ENCODE data around the gene PDRG1. TPM values are rescaled to one million over a fixed set of nuclear protein-coding genes. Genes with fewer than 3 reads are reported as not detected.

PDRG1 gene
- polyA plus RNA-seq, 1 of the 3 experiments (the other 2 are of a cell fraction) = 18.9 TPM

DNA sequence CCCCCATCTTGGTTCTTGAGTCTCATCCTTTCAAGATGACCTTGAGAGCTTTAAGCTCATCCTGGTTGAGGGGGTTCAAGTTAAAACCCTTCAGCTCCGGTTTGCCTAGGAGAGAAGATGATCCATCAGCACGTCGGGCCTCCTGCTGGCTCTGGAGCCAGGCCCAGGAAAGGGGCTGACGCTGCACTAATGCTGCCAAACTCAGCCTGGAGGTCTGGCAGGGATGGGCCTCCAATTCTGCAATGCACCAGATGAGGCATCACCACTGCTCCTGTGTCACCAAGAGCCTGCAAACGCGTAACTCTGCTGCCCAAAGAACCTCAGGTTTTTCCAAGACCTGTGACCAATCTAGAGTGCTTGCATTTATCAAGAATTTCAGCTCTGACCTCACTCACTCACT lies 6.1 kb downstream of the PDRG1 start:
- TF ChIP-seq FOSL2 (IDR thresholded peaks at IDR 0.05; ENCODE audit: borderline replicate concordance, low read depth) (no peak), ELF1 (IDR thresholded peaks at IDR 0.05) (no peak), GABPA (IDR thresholded peaks at IDR 0.05; ENCODE audit: low read depth) (no peak), MAX (IDR thresholded peaks at IDR 0.05; ENCODE audit: low read depth) (no peak), POLR2AphosphoS5 (IDR thresholded peaks at IDR 0.05; ENCODE audit: low read depth, low read length) (no peak), GATA2 (CRISPR knock-in tag; IDR thresholded peaks at IDR 0.05) (no peak), FOXJ3 (CRISPR knock-in tag; IDR thresholded peaks at IDR 0.05) (no peak), EZH2phosphoT487 (IDR thresholded peaks at IDR 0.05; ENCODE audit: borderline replicate concordance, low read depth) (no peak), JUND (IDR thresholded peaks at IDR 0.05) (no peak), RXRA (IDR thresholded peaks at IDR 0.05; ENCODE audit: borderline replicate concordance, low read depth) (no peak), NFIC (IDR thresholded peaks at IDR 0.05; ENCODE audit: borderline replicate concordance) (no peak), CTCF (IDR thresholded peaks at IDR 0.05) (no peak), RAD21 (IDR thresholded peaks at IDR 0.05; ENCODE audit: low read length) (no peak), RFX5 (IDR thresholded peaks at IDR 0.05; ENCODE audit: low read length) (no peak), CHD2 (IDR thresholded peaks at IDR 0.05; ENCODE audit: low read length, partially characterized antibody) (no peak)
- TF ChIP-seq, protein P1, sequence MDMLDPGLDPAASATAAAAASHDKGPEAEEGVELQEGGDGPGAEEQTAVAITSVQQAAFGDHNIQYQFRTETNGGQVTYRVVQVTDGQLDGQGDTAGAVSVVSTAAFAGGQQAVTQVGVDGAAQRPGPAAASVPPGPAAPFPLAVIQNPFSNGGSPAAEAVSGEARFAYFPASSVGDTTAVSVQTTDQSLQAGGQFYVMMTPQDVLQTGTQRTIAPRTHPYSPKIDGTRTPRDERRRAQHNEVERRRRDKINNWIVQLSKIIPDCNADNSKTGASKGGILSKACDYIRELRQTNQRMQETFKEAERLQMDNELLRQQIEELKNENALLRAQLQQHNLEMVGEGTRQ (IDR thresholded peaks at IDR 0.05; ENCODE audit: borderline replicate concordance, low read depth, low read length) = no peak
- TF ChIP-seq, protein P2, sequence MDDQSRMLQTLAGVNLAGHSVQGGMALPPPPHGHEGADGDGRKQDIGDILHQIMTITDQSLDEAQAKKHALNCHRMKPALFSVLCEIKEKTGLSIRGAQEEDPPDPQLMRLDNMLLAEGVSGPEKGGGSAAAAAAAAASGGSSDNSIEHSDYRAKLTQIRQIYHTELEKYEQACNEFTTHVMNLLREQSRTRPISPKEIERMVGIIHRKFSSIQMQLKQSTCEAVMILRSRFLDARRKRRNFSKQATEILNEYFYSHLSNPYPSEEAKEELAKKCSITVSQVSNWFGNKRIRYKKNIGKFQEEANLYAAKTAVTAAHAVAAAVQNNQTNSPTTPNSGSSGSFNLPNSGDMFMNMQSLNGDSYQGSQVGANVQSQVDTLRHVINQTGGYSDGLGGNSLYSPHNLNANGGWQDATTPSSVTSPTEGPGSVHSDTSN (IDR thresholded peaks at IDR 0.05) = no peak
- TF ChIP-seq, protein P3, sequence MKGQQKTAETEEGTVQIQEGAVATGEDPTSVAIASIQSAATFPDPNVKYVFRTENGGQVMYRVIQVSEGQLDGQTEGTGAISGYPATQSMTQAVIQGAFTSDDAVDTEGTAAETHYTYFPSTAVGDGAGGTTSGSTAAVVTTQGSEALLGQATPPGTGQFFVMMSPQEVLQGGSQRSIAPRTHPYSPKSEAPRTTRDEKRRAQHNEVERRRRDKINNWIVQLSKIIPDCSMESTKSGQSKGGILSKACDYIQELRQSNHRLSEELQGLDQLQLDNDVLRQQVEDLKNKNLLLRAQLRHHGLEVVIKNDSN (IDR thresholded peaks at IDR 0.05; ENCODE audit: borderline replicate concordance, low read depth) = no peak
- CTCF ChIA-PET = interaction anchor here (3.8 kb wide), 1 partner anchor 93 kb away, joined by 17 read pairs; no protein-coding TSS in a partner anchor
- Histone ChIP-seq H3K27ac (ENCODE audit: low read depth in 2 of 2, low read length in 1 of 2) (no peak overlapping the region), H3F3A (replicated peaks; ENCODE audit: insufficient read depth) (no peaks in the 10 kb centered on the region), H4K20me1 (ENCODE audit: insufficient read depth) (peaks cover 7% of the 10 kb centered on the region; the same call in 1 of the 2 replicates), H3K9me3 (no peaks in the 10 kb centered on the region), H3K27me3 (ENCODE audit: insufficient read depth) (no peaks in the 10 kb centered on the region), H2AFZ (ENCODE audit: low read depth) (no peak overlapping the region), H3K9ac (no peak overlapping the region), H3K4me3 (ENCODE audit: low read depth in 2 of 2, low read length in 1 of 2) (no peak overlapping the region), H3K79me2 (ENCODE audit: insufficient read depth) (peaks cover 30% of the 10 kb centered on the region), H3K4me1 (ENCODE audit: control insufficient read depth in 1 of 2, insufficient read depth in 2 of 2, low read depth in 1 of 2, low read length in 1 of 2) (peaks cover 4 to 6% of the 10 kb centered on the region in 2 experiments; a peak in 3 of 4 replicates), H3K9me2 (no peaks in the 10 kb centered on the region), H3K36me3 (replicated peaks in 1 of 2; ENCODE audit: control insufficient read depth in 1 of 2, insufficient read depth in 2 of 2, low read length in 1 of 2) (peaks cover 12 to 46% of the 10 kb centered on the region in 2 experiments), H3K4me2 (no peak overlapping the region)
- POLR2A ChIA-PET = no interaction called here
- no peak for DNase-seq
- 95% methylated on average over 6 of the region's 6 CpGs for WGBS (ENCODE audit: low lambda C conversion rate)

Measured in SK-N-SH (cell line).